MM.1S (cell line): Measurements from ENCODE around the gene AFP.

ENCODE experiments used
- DNase-seq: peaks from one replicate; pipeline ENCODE4 v3.0.0-alpha.2; 2015
- H2AFZ ChIP-seq: fragments of 300-600 bp; sonication (generic); 2 replicates; pipeline ENCODE4 v1.6.0; 2016; ENCODE audit warnings: antibody characterized with exemption, low read length
- H3F3A ChIP-seq: fragments of 300-600 bp; sonication (generic); 2 replicates; pipeline ENCODE4 v1.6.1; 2016; ENCODE audit warnings: mild to moderate bottlenecking, antibody characterized with exemption, low read length, moderate library complexity, mixed read lengths; ENCODE audit not compliant: insufficient read depth
- H3K27ac ChIP-seq: fragments of 300-600 bp; sonication (generic); 2 replicates; pipeline ENCODE4 v1.5.1; 2016; ENCODE audit warnings: mild to moderate bottlenecking, low read length
- H3K27me3 ChIP-seq: fragments of 300-600 bp; sonication (generic); replicated peaks from 2 replicates; pipeline ENCODE4 v1.6.0; 2016; ENCODE audit warnings: low read length; ENCODE audit not compliant: insufficient read depth
- H3K36me3 ChIP-seq: fragments of 300-600 bp; sonication (generic); replicated peaks from 2 replicates; pipeline ENCODE4 v1.6.1; 2016; ENCODE audit warnings: mild to moderate bottlenecking, low read length, mixed read lengths; ENCODE audit not compliant: insufficient read depth
- H3K4me1 ChIP-seq: fragments of 300-600 bp; sonication (generic); 2 replicates; pipeline ENCODE4 v1.6.1; 2016; ENCODE audit warnings: low read length, mixed read lengths
- H3K4me2 ChIP-seq: fragments of 300-600 bp; sonication (generic); 2 replicates; pipeline ENCODE4 v1.6.0; 2016; ENCODE audit warnings: low read depth, low read length
- H3K4me3 ChIP-seq: fragments of 300-600 bp; sonication (generic); 2 replicates; pipeline ENCODE4 v1.5.1; 2016; ENCODE audit warnings: low read length, mixed read lengths
- H3K79me2 ChIP-seq: fragments of 300-600 bp; sonication (generic); 2 replicates; pipeline ENCODE4 v1.6.1; 2016; ENCODE audit warnings: mixed run types, low read length, mixed read lengths
- H3K9ac ChIP-seq: fragments of 300-600 bp; sonication (generic); 2 replicates; pipeline ENCODE4 v1.6.1; 2016; ENCODE audit warnings: low read length, mixed read lengths
- H3K9me2 ChIP-seq: fragments of 300-600 bp; sonication (generic); replicated peaks from 2 replicates; pipeline ENCODE4 v1.6.1; 2016; ENCODE audit warnings: mild to moderate bottlenecking, low read length, mixed read lengths; ENCODE audit not compliant: insufficient read depth
- H3K9me3 ChIP-seq: fragments of 300-600 bp; sonication (generic); replicated peaks from 2 replicates; pipeline ENCODE4 v1.6.1; 2016; ENCODE audit warnings: mild to moderate bottlenecking, low read length, mixed read lengths; ENCODE audit not compliant: insufficient read depth
- H4K20me1 ChIP-seq: fragments of 300-600 bp; sonication (generic); 2 replicates; pipeline ENCODE4 v1.6.1; 2016; ENCODE audit warnings: mild to moderate bottlenecking, low read length, moderate library complexity, mixed read lengths; ENCODE audit not compliant: insufficient read depth
- CTCF ChIP-seq: fragments of 300-600 bp; sonication (generic); IDR thresholded peaks from 2 replicates; pipeline ENCODE4 v1.5.1; 2016; ENCODE audit warnings: antibody characterized with exemption, low read length, mixed read lengths
- EZH2 ChIP-seq: fragments of 300-600 bp; sonication (generic); optimal IDR thresholded peaks from 2 replicates; pipeline ENCODE3; 2017; ENCODE audit warnings: low read depth, mild to moderate bottlenecking, antibody characterized with exemption, low read length, mixed read lengths
- EZH2phosphoT487 ChIP-seq: fragments of 300-600 bp; sonication (generic); IDR thresholded peaks from 2 replicates; pipeline ENCODE4 v1.6.1; 2018; ENCODE audit warnings: antibody characterized with exemption, low read length

The AFP gene

GRCh38 chr4:73447671-73448070, 11.7 kb downstream of the AFP start:
- H3K9me3 ChIP-seq = no peaks in the 10 kb centered on the region
- DNase-seq = no peak
- H4K20me1 ChIP-seq = no peaks in the 10 kb centered on the region
- H3K4me3 ChIP-seq = no peak overlapping the region
- H3K36me3 ChIP-seq = no peaks in the 10 kb centered on the region
- H3K27me3 ChIP-seq = no peaks in the 10 kb centered on the region
- no peaks in the 10 kb centered on the region for H3K79me2 ChIP-seq
- H3F3A ChIP-seq = no peaks in the 10 kb centered on the region
- H3K9me2 ChIP-seq = no peaks in the 10 kb centered on the region
- no peak overlapping the region for H3K27ac ChIP-seq
- no peak overlapping the region for H3K4me2 ChIP-seq
- no peaks in the 10 kb centered on the region for H3K4me1 ChIP-seq
- no peak for TF ChIP-seq EZH2
- TF ChIP-seq CTCF = no peak
- TF ChIP-seq EZH2phosphoT487 = no peak
- no peak overlapping the region for H3K9ac ChIP-seq
- H2AFZ ChIP-seq = no peak overlapping the region

GRCh38 chr4:73448448-73449203, 12.6 kb downstream of the AFP start:
- no peaks in the 10 kb centered on the region for H3K4me1 ChIP-seq

GRCh38 chr4:73450398-73451004, 14.5 kb downstream of the AFP start:
- H3F3A ChIP-seq = no peaks in the 10 kb centered on the region
- no peaks in the 10 kb centered on the region for H3K36me3 ChIP-seq
- H3K4me1 ChIP-seq = no peaks in the 10 kb centered on the region
- no peaks in the 10 kb centered on the region for H3K9me3 ChIP-seq
- no peak overlapping the region for H3K9ac ChIP-seq
- no peaks in the 10 kb centered on the region for H3K27me3 ChIP-seq
- H3K4me3 ChIP-seq = no peak overlapping the region
- DNase-seq = no peak
- no peaks in the 10 kb centered on the region for H3K79me2 ChIP-seq
- H4K20me1 ChIP-seq = no peaks in the 10 kb centered on the region
- H3K27ac ChIP-seq = no peak overlapping the region
- H3K4me2 ChIP-seq = no peak overlapping the region
- H2AFZ ChIP-seq = no peak overlapping the region
- TF ChIP-seq EZH2 (no peak), EZH2phosphoT487 (no peak), CTCF (no peak)
- no peaks in the 10 kb centered on the region for H3K9me2 ChIP-seq

More at GRCh38 chr4:73448448-73449203, 12.6 kb downstream of the AFP start:
- H3K4me2 ChIP-seq = no peak overlapping the region
- H3K9ac ChIP-seq = no peak overlapping the region
- no peak for TF ChIP-seq CTCF
- no peak for TF ChIP-seq EZH2phosphoT487
- TF ChIP-seq EZH2 = no peak
- H3K36me3 ChIP-seq = no peaks in the 10 kb centered on the region
- no peaks in the 10 kb centered on the region for H3K9me2 ChIP-seq
- no peak for DNase-seq
- H3K27ac ChIP-seq = no peak overlapping the region
- H3K27me3 ChIP-seq = no peaks in the 10 kb centered on the region
- no peak overlapping the region for H3K4me3 ChIP-seq
- no peaks in the 10 kb centered on the region for H3F3A ChIP-seq
- H4K20me1 ChIP-seq = no peaks in the 10 kb centered on the region
- H3K79me2 ChIP-seq = no peaks in the 10 kb centered on the region
- no peaks in the 10 kb centered on the region for H3K9me3 ChIP-seq
- H2AFZ ChIP-seq = no peak overlapping the region
